Peyer's patch (tissue), 4 donors: Measurements from ENCODE around the gene FLT3.
"Not testable (repeated sequence)": the region's sequence is repeated elsewhere in the genome, so short reads cannot be mapped to it uniquely, and the experiment has no call there.

Experiments used
- POLR2A ChIP-seq, 2 donors: fragments of 450-650 bp; IDR thresholded peaks; one replicate each; pipeline ENCODE4 v1.5.1; 2017; ENCODE audit warnings: antibody characterized with exemption in 2 of 2, mild to moderate bottlenecking in 2 of 2, moderate library complexity in 2 of 2
- TF ChIP-seq, protein P1 (sequence below), 6 experiments: fragments of 450-650 bp in 4 of 6; fragments of 200-600 bp in 2 of 6; sonication (generic) in 1 of 6; IDR thresholded peaks; one replicate each; pipeline ENCODE4 v1.5.1; 2017 to 2019; ENCODE audit warnings: antibody characterized with exemption in 6 of 6, mild to moderate bottlenecking in 3 of 6, moderate library complexity in 1 of 6

GRCh38 chr13:28141542-28141941 is 41.2 kb upstream of the FLT3 start:
- TF ChIP-seq, protein P1, sequence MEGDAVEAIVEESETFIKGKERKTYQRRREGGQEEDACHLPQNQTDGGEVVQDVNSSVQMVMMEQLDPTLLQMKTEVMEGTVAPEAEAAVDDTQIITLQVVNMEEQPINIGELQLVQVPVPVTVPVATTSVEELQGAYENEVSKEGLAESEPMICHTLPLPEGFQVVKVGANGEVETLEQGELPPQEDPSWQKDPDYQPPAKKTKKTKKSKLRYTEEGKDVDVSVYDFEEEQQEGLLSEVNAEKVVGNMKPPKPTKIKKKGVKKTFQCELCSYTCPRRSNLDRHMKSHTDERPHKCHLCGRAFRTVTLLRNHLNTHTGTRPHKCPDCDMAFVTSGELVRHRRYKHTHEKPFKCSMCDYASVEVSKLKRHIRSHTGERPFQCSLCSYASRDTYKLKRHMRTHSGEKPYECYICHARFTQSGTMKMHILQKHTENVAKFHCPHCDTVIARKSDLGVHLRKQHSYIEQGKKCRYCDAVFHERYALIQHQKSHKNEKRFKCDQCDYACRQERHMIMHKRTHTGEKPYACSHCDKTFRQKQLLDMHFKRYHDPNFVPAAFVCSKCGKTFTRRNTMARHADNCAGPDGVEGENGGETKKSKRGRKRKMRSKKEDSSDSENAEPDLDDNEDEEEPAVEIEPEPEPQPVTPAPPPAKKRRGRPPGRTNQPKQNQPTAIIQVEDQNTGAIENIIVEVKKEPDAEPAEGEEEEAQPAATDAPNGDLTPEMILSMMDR (IDR thresholded peaks at IDR 0.05) = not testable (repeated sequence)
- TF ChIP-seq POLR2A (IDR thresholded peaks at IDR 0.05) = not testable (repeated sequence)
